Left colon (tissue), 2 donors: ENCODE data around the gene CYP11A1. TPM values are rescaled to one million over a fixed set of nuclear protein-coding genes. Genes with fewer than 3 reads are reported as not detected.

Experiments
- ATAC-seq: fragments of 200-7000 bp; cut with Tn5 transposase; one replicate; pipeline ENCODE4 v1.9.1; 2020; ENCODE audit warnings: mild to moderate bottlenecking, moderate library complexity
- DNase-seq, 2 donors: peaks; one replicate each; pipeline ENCODE4 v3.0.0-alpha.2; 2020
- intact Hi-C, 2 donors: fragments of 100-400 bp; cut with DNase I in 1 of 2; cut with micrococcal nuclease in 1 of 2; formaldehyde crosslinking; loops; one replicate each; pipeline versions ENCODE4 v1.11.2 to v1.14.0; 2022; cut with DNase I, micrococcal nuclease
- total RNA-seq, 2 donors: library from RNA; stranded (reverse); fragmentation: NEBNext Ultra II Directional; extraction: Animal tissue kit (Norgen Biotek cat#: 25700); gene quantifications; one replicate each; pipeline ENCODE4 v1.2.1, GENCODE V29; 2021
- donor health status: DM: no; HTN: no; CAD: no.
- donor health status: DM: yes; HTN: yes; CAD: no.

CYP11A1 gene
- total RNA-seq, 2 donors from 2014 or later: 0.31 TPM; not detected in 1

GRCh38 chr15:74337146-74337545 lies 30.3 kb downstream of the CYP11A1 start:
- DNase-seq: no peak
- intact Hi-C loops: no loop called here
- no peak for ATAC-seq

GRCh38 chr15:74336061-74337005 lies 31.1 kb downstream of the CYP11A1 start:
- no peak for ATAC-seq
- no peak for DNase-seq
- intact Hi-C loops: no loop called here

GRCh38 chr15:74335396-74335795 lies 32.0 kb downstream of the CYP11A1 start:
- ATAC-seq: no peak
- intact Hi-C loops: no loop called here
- DNase-seq: no peak

- no peak for ATAC-seq
- no peak for DNase-seq
- intact Hi-C loops: no loop called here
These were observed 33.3 kb downstream of the CYP11A1 start for GRCh38 chr15:74334127-74334526.

GRCh38 chr15:74333662-74334061 lies 33.8 kb downstream of the CYP11A1 start:
- no peak for ATAC-seq
- no peak for DNase-seq
- intact Hi-C loops: no loop called here

- intact Hi-C loops: no loop called here
- no peak for DNase-seq
- ATAC-seq: no peak
These were observed 34.4 kb downstream of the CYP11A1 start for GRCh38 chr15:74333093-74333492.

- intact Hi-C loops: no loop called here
- ATAC-seq (no peak), DNase-seq (no peak)
These were observed 34.8 kb downstream of the CYP11A1 start for GRCh38 chr15:74332611-74333010.

GRCh38 chr15:74332011-74332410 lies 35.4 kb downstream of the CYP11A1 start:
- intact Hi-C loops: no loop called here

GRCh38 chr15:74330861-74331408 lies 36.5 kb downstream of the CYP11A1 start:
- intact Hi-C loops: no loop called here
- DNase-seq (no peak), ATAC-seq (no peak)

More at GRCh38 chr15:74332011-74332410, 35.4 kb downstream of the CYP11A1 start:
- no peak for ATAC-seq
- no peak for DNase-seq

- ATAC-seq (no peak), DNase-seq (no peak)
- intact Hi-C loops: no loop called here
These were observed 39.0 kb downstream of the CYP11A1 start for GRCh38 chr15:74328331-74329056.

- intact Hi-C loops: no loop called here
- ATAC-seq (no peak), DNase-seq (no peak)
These were observed 39.7 kb downstream of the CYP11A1 start for GRCh38 chr15:74327756-74328155.

GRCh38 chr15:74326746-74327145 lies 40.7 kb downstream of the CYP11A1 start:
- intact Hi-C loops: no loop called here

GRCh38 chr15:74324714-74325113 lies 42.7 kb downstream of the CYP11A1 start:
- ATAC-seq: no peak
- intact Hi-C loops: loop anchor here in 1 of 2 donors (5.0 kb wide), 1 partner anchor 197 kb away; no protein-coding TSS in a partner anchor

More at GRCh38 chr15:74326746-74327145, 40.7 kb downstream of the CYP11A1 start:
- DNase-seq (no peak), ATAC-seq (no peak)

GRCh38 chr15:74322558-74323180 lies 44.8 kb downstream of the CYP11A1 start:
- ATAC-seq: peak; percentile 75
- intact Hi-C loops: loop anchor here in 1 of 2 donors (5.0 kb wide), 1 partner anchor 195 kb away; no protein-coding TSS in a partner anchor
- DNase-seq: peak; percentile 34 to 54

More at GRCh38 chr15:74324714-74325113, 42.7 kb downstream of the CYP11A1 start:
- no peak for DNase-seq

- intact Hi-C loops: loop anchor here in 1 of 2 donors (5.0 kb wide), 1 partner anchor 193 kb away; no protein-coding TSS in a partner anchor
- ATAC-seq: peak; percentile 25
- DNase-seq: peak in 1 of 2 donors; percentile 60
These were observed 46.8 kb downstream of the CYP11A1 start for GRCh38 chr15:74320352-74321247.

GRCh38 chr15:74319596-74320351 lies 47.7 kb downstream of the CYP11A1 start:
- DNase-seq: no peak
- intact Hi-C loops: loop anchor here in 1 of 2 donors (5.0 kb wide), 1 partner anchor 192 kb away; no protein-coding TSS in a partner anchor
- ATAC-seq: no peak

- ATAC-seq (no peak), DNase-seq (no peak)
- intact Hi-C loops: no loop called here
These were observed 48.3 kb downstream of the CYP11A1 start for GRCh38 chr15:74319138-74319460.
